K562 (cell line): ENCODE measurements around the gene MXRA7. TPM values are rescaled to one million over a fixed set of nuclear protein-coding genes. Genes with fewer than 3 reads are reported as not detected.

Experiments used
- ATAC-seq: fragments of 200-7000 bp; cut with Tn5 transposase; 3 replicates; pipeline ENCODE4 v1.9.1; 2020; ENCODE audit warnings: moderate library complexity
- BruUV-seq: library from RNA; stranded (reverse); fragments of 400-500 nt; replicated peaks from 2 replicates; lab custom pipeline; 2021; lab: Mats Ljungman, UMichigan
- CTCF ChIA-PET: fragments of 300-600 bp; formaldehyde crosslinking; extraction: SDS; loops from one replicate; lab custom pipeline; 2021; ENCODE audit warnings: low intra/inter-chr PET ratio; lab: Yijun Ruan, JAX
- POLR2A ChIA-PET: fragments of 300-600, 350-650 bp; sonication (Branson Sonifier 250); formaldehyde crosslinking; extraction: SDS; loops from one replicate; lab custom pipeline; 2021; ENCODE audit warnings: antibody characterized with exemption, inconsistent platforms; lab: Yijun Ruan, JAX
- DNase-seq, 4 experiments: peaks; one replicate each; pipeline versions ENCODE4 v3.0.0 to v3.0.0-alpha.2; 2011 to 2018; ENCODE audit warnings: low spot score in 3 of 4, mixed read lengths in 3 of 4; ENCODE audit errors: extremely low read depth in 1 of 4
- FAIRE-seq: peaks from 2 replicates; lab custom pipeline; 2011; peaks lifted over from hg19 to GRCh38; lab: Jason Lieb, UNC
- H2AFZ ChIP-seq: 2 replicates; pipeline ENCODE4 v1.6.0; 2011; ENCODE audit warnings: low read depth, low read length, control low read depth, inconsistent platforms
- H3K27ac ChIP-seq: fragments of 200-600 bp; 3 replicates; pipeline ENCODE4 v1.8.0; 2011; ENCODE audit warnings: low read depth, mild to moderate bottlenecking, control low read depth, inconsistent platforms, low read length, moderate library complexity, mixed read lengths; ENCODE audit errors: extremely low read depth
- H3K27me3 ChIP-seq, 2 experiments: fragments of 300-600 bp in 1 of 2; 2 replicates in 1 of 2; 3 replicates in 1 of 2; pipeline versions ENCODE4 v1.6.0 to v1.8.0; 2011; ENCODE audit warnings: inconsistent platforms in 2 of 2, low read length in 2 of 2, mild to moderate bottlenecking in 1 of 2, mixed read lengths in 1 of 2, moderate library complexity in 1 of 2; ENCODE audit not compliant: control insufficient read depth in 2 of 2, insufficient read depth in 2 of 2
- H3K36me3 ChIP-seq: fragments of 300-600 bp; 3 replicates; pipeline ENCODE4 v1.8.0; 2011; ENCODE audit warnings: mild to moderate bottlenecking, low read length, inconsistent platforms; ENCODE audit not compliant: control insufficient read depth, insufficient read depth
- H3K4me1 ChIP-seq, 2 experiments: fragments of 200-600 bp in 1 of 2; replicated peaks in 1 of 2; 2 replicates in 1 of 2; 3 replicates in 1 of 2; pipeline versions ENCODE4 v1.5.1 to v1.8.0; 2011; ENCODE audit warnings: inconsistent platforms in 2 of 2, low read length in 2 of 2, mild to moderate bottlenecking in 1 of 2, mixed read lengths in 1 of 2, moderate library complexity in 1 of 2; ENCODE audit not compliant: control insufficient read depth in 2 of 2, insufficient read depth in 2 of 2
- H3K4me2 ChIP-seq: 2 replicates; pipeline ENCODE4 v1.6.1; 2011; ENCODE audit warnings: low read length, control low read depth, inconsistent platforms, mixed read lengths; ENCODE audit not compliant: insufficient read depth
- H3K4me3 ChIP-seq: fragments of 200-600 bp; sonication (generic), shearing (Covaris generic); 2 replicates; pipeline ENCODE4 v1.5.1; 2016; ENCODE audit warnings: control low read depth, inconsistent platforms
- H3K79me2 ChIP-seq: fragments of 200-600 bp; 3 replicates; pipeline ENCODE4 v1.8.0; 2011; ENCODE audit warnings: low read length, inconsistent platforms; ENCODE audit not compliant: control insufficient read depth, insufficient read depth
- H3K9ac ChIP-seq, 2 experiments: 2 replicates each; pipeline versions ENCODE4 v1.6.0 to v1.6.1; 2011; ENCODE audit warnings: low read depth in 2 of 2, low read length in 2 of 2, control low read depth in 1 of 2, inconsistent platforms in 1 of 2, mild to moderate bottlenecking in 1 of 2, mixed read lengths in 1 of 2; ENCODE audit not compliant: insufficient read depth in 1 of 2
- H3K9me1 ChIP-seq: one replicate; pipeline ENCODE4 v1.6.0; 2011; ENCODE audit warnings: inconsistent platforms, mild to moderate bottlenecking, low read length, moderate library complexity; ENCODE audit not compliant: control insufficient read depth, insufficient read depth
- H3K9me3 ChIP-seq: replicated peaks from 2 replicates; pipeline ENCODE4 v1.5.1; 2011; ENCODE audit warnings: low read depth, low read length, inconsistent platforms; ENCODE audit not compliant: control insufficient read depth, insufficient read depth
- H4K20me1 ChIP-seq: replicated peaks from 2 replicates; pipeline ENCODE4 v1.6.1; 2011; ENCODE audit warnings: low read length, inconsistent platforms, mixed read lengths; ENCODE audit not compliant: control insufficient read depth, insufficient read depth
- ARID2 ChIP-seq: fragments of 450-650 bp; IDR thresholded peaks from 2 replicates; pipeline ENCODE4 v1.6.1; 2017; ENCODE audit warnings: antibody characterized with exemption, mild to moderate bottlenecking
- FOXK1 ChIP-seq: sonication (generic); formaldehyde crosslinking; IDR thresholded peaks from 2 replicates; pipeline ENCODE4 v1.8.0; 2022; ENCODE audit warnings: missing genetic modification reagents, mild to moderate bottlenecking, borderline replicate concordance
- MXI1 ChIP-seq: IDR thresholded peaks from 2 replicates; pipeline ENCODE4 v1.6.1; 2011; ENCODE audit warnings: low read depth, mild to moderate bottlenecking, improper control_type of control experiment, low read length
- POLR2A ChIP-seq: fragments of 450-650 bp; conservative IDR thresholded peaks from 2 replicates; pipeline ENCODE4 v1.6.1; 2016
- POLR2G ChIP-seq: fragments of 200-400 bp; formaldehyde crosslinking; IDR thresholded peaks from 2 replicates; pipeline ENCODE4 v1.6.1; 2017; ENCODE audit warnings: low read depth, mild to moderate bottlenecking, antibody characterized with exemption, low read length, moderate library complexity
- POU5F1 ChIP-seq: fragments of 150-350 bp; IDR thresholded peaks from 2 replicates; pipeline ENCODE4 v1.6.1; 2014; ENCODE audit warnings: borderline replicate concordance, low read length, low read depth, mild to moderate bottlenecking; ENCODE audit not compliant: partially characterized antibody
- RBFOX2 ChIP-seq: fragments of 200-400 bp; formaldehyde crosslinking; IDR thresholded peaks from 2 replicates; pipeline ENCODE4 v1.6.1; 2017; ENCODE audit warnings: low read depth, mild to moderate bottlenecking, low read length, moderate library complexity
- STAT5A ChIP-seq: IDR thresholded peaks from 2 replicates; pipeline ENCODE4 v1.6.1; 2012; ENCODE audit warnings: low read length, inconsistent platforms, borderline replicate concordance
- TEAD2 ChIP-seq: fragments of 450-650 bp; IDR thresholded peaks from 2 replicates; pipeline ENCODE4 v1.6.1; 2016; ENCODE audit warnings: missing genetic modification characterization, control low read depth, missing compliant biosample characterization
- ZBTB43 ChIP-seq: sonication (generic); formaldehyde crosslinking; IDR thresholded peaks from 2 replicates; pipeline ENCODE4 v1.8.0; 2023; ENCODE audit warnings: mild to moderate bottlenecking, missing genetic modification reagents
- WGBS: fragments of 100-300 bp; shearing (Covaris generic); methylation state at CpG from one replicate; pipeline ENCODE4 v1.1.6; 2016; ENCODE audit warnings: low coverage, mixed read lengths; ENCODE audit not compliant: insufficient coverage; ENCODE audit errors: missing lambda C conversion rate; 5-methylcytosine and 5-hydroxymethylcytosine counted together
- in situ Hi-C: fragments of 300-500 bp; cut with MboI; formaldehyde crosslinking; loops from 4 replicates; pipeline ENCODE4 v1.15.0; 2018; ENCODE audit warnings: inconsistent platforms, mixed read lengths
- intact Hi-C: fragments of 100-400 bp; cut with micrococcal nuclease; formaldehyde crosslinking; loops from 2 replicates; pipeline ENCODE4 v1.14.2; 2022
- polyA plus RNA-seq, 8 experiments: library from polyadenylated mRNA; depleted of rRNA in 4 of 8; stranded (reverse) in 5 of 8; unstranded in 3 of 8; fragments of >200 nt; fragmentation: Nextera tagmentation in 2 of 8; fragmentation: Illumina TruSeq in 1 of 8; extraction: Ambion mirVana in 2 of 8; extraction: Trizol in 1 of 8; gene quantifications; 2 replicates each; pipeline versions ENCODE4 v1.2.1 to v1.2.3, GENCODE V29; 2011 to 2014; ENCODE audit warnings: inconsistent platforms in 1 of 8, missing spikeins in 1 of 8
- total RNA-seq, 7 experiments: library from RNA; depleted of rRNA in 6 of 7; stranded (reverse); fragments of >200 nt in 6 of 7; fragmentation: Illumina TruSeq in 2 of 7; extraction: Trizol in 2 of 7; gene quantifications; 2 replicates each; pipeline versions ENCODE4 v1.2.1 to v1.2.3, GENCODE V29; 2011 to 2021; ENCODE audit warnings: low replicate concordance in 1 of 7
- TF ChIP-seq, protein P1 (sequence below): fragments of 450-650 bp; formaldehyde crosslinking; conservative IDR thresholded peaks from 2 replicates; pipeline ENCODE4 v1.4.0; 2022; ENCODE audit warnings: mild to moderate bottlenecking, missing genetic modification characterization
- TF ChIP-seq, protein P2 (sequence below): sonication (generic); formaldehyde crosslinking; IDR thresholded peaks from 2 replicates; pipeline ENCODE4 v1.8.0; 2022; ENCODE audit warnings: mild to moderate bottlenecking, missing genetic modification reagents, borderline replicate concordance
- TF ChIP-seq, protein P3 (sequence below): fragments of 450-650 bp; formaldehyde crosslinking; IDR thresholded peaks from 2 replicates; pipeline ENCODE4 v1.4.0; 2022; ENCODE audit warnings: missing genetic modification characterization

Gene MXRA7
- total and polyA plus RNA-seq, 9 of the 15 experiments (the other 6 are each of a cell fraction or from before 2014, with no cell fraction given): 2.6 to 38.4 (median 14.3) TPM

DNA sequence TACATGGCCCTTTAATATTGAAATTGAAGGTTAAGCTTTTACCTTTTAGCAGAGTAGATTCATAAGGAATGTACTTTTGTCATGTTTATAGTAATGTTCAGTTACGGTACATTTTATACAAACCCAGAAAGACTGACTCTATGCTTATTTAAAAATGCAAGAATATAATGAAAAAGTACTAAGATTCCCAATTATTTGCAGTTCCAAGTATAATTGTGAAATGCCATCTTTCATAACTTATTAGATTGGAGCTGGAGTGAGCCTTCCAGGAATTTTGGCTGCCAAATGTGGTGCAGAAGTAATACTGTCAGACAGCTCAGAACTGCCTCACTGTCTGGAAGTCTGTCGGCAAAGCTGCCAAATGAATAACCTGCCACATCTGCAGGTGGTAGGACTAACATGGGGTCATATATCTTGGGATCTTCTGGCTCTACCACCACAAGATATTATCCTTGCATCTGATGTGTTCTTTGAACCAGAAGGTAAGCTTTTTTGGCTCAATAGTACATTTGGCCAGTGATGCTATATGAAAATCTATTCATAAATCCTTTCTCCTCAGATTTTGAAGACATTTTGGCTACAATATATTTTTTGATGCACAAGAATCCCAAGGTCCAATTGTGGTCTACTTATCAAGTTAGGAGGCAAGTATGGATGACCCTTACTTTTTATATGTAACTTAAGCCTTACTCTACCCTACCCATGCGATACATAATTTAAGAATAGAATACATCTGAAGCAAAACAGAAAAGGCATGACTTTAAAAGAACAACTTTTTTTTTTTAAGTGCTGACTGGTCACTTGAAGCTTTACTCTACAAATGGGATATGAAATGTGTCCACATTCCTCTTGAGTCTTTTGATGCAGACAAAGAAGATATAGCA lies 22.2 kb upstream of the MXRA7 start:
- POLR2A ChIA-PET: interaction anchor here (0.6 to 8.5 kb wide), 19 partner anchors 8 to 453 kb away, joined by 3 to 75 read pairs (median 4); no protein-coding TSS in a partner anchor
- FAIRE-seq (no peak), DNase-seq (peak in 1 of 4 experiments; percentile 34), ATAC-seq (no peak)
- peaks cover 12 to 21% of the 10 kb centered on the region in 2 experiments for H3K4me1 ChIP-seq
- peak overlapping the region; percentile 85 for H3K4me2 ChIP-seq
- CTCF ChIA-PET: no interaction called here
- in situ Hi-C loops: no loop called here
- peaks cover 80% of the 10 kb centered on the region for H3K79me2 ChIP-seq
- peaks cover 66% of the 10 kb centered on the region for H3K36me3 ChIP-seq
- intact Hi-C loops: no loop called here
- H3K9me1 ChIP-seq: no peaks in the 10 kb centered on the region
- H3K27ac ChIP-seq: peak overlapping the region; percentile 33; the same call in 2 of the 3 replicates
- no peak overlapping the region for H2AFZ ChIP-seq
- BruUV-seq: no TSS peak
- H3K9me3 ChIP-seq: no peaks in the 10 kb centered on the region
- H3K4me3 ChIP-seq: peak overlapping the region; percentile 91
- peak overlapping the region in 1 of 2 experiments; percentile 94; a peak in 1 of 4 replicates for H3K9ac ChIP-seq
- H4K20me1 ChIP-seq: peaks cover 32% of the 10 kb centered on the region
- H3K27me3 ChIP-seq: no peaks in the 10 kb centered on the region
- 74% methylated on average over 3 of the region's 3 CpGs for WGBS
- TF ChIP-seq, protein P1, sequence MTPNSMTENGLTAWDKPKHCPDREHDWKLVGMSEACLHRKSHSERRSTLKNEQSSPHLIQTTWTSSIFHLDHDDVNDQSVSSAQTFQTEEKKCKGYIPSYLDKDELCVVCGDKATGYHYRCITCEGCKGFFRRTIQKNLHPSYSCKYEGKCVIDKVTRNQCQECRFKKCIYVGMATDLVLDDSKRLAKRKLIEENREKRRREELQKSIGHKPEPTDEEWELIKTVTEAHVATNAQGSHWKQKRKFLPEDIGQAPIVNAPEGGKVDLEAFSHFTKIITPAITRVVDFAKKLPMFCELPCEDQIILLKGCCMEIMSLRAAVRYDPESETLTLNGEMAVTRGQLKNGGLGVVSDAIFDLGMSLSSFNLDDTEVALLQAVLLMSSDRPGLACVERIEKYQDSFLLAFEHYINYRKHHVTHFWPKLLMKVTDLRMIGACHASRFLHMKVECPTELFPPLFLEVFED (CRISPR knock-in tag): peak; percentile 79; the same call in 1 of the 2 replicates
- TF ChIP-seq TEAD2 (tag) (no peak), STAT5A (peak; percentile 46; the same call in 1 of the 2 replicates), ARID2 (no peak), POLR2G (peak; percentile 6; the same call in 1 of the 2 replicates), MXI1 (peak; percentile 68; the same call in 1 of the 2 replicates), ZBTB43 (no peak), FOXK1 (0 out of 2 replicates have a peak, but pooled peaks have one; percentile 66), POU5F1 (no peak), RBFOX2 (peak; percentile 44; the same call in 1 of the 2 replicates), POLR2A (peak; percentile 49)
- TF ChIP-seq, protein P2, sequence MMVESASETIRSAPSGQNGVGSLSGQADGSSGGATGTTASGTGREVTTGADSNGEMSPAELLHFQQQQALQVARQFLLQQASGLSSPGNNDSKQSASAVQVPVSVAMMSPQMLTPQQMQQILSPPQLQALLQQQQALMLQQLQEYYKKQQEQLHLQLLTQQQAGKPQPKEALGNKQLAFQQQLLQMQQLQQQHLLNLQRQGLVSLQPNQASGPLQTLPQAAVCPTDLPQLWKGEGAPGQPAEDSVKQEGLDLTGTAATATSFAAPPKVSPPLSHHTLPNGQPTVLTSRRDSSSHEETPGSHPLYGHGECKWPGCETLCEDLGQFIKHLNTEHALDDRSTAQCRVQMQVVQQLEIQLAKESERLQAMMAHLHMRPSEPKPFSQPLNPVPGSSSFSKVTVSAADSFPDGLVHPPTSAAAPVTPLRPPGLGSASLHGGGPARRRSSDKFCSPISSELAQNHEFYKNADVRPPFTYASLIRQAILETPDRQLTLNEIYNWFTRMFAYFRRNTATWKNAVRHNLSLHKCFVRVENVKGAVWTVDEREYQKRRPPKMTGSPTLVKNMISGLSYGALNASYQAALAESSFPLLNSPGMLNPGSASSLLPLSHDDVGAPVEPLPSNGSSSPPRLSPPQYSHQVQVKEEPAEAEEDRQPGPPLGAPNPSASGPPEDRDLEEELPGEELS (CRISPR knock-in tag): 0 out of 2 replicates have a peak, but pooled peaks have one; percentile 55
- TF ChIP-seq, protein P3, sequence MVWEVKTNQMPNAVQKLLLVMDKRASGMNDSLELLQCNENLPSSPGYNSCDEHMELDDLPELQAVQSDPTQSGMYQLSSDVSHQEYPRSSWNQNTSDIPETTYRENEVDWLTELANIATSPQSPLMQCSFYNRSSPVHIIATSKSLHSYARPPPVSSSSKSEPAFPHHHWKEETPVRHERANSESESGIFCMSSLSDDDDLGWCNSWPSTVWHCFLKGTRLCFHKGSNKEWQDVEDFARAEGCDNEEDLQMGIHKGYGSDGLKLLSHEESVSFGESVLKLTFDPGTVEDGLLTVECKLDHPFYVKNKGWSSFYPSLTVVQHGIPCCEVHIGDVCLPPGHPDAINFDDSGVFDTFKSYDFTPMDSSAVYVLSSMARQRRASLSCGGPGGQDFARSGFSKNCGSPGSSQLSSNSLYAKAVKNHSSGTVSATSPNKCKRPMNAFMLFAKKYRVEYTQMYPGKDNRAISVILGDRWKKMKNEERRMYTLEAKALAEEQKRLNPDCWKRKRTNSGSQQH (CRISPR knock-in tag): 0 out of 2 replicates have a peak, but pooled peaks have one; percentile 17
